MM.1S (cell line): ENCODE data around the gene MSI2.

Source experiments
- CTCF ChIP-seq: fragments of 300-600 bp; sonication (generic); IDR thresholded peaks from 2 replicates; pipeline ENCODE4 v1.5.1; 2016; ENCODE audit warnings: antibody characterized with exemption, low read length, mixed read lengths
- EZH2 ChIP-seq: fragments of 300-600 bp; sonication (generic); optimal IDR thresholded peaks from 2 replicates; pipeline ENCODE3; 2017; ENCODE audit warnings: low read depth, mild to moderate bottlenecking, antibody characterized with exemption, low read length, mixed read lengths
- EZH2phosphoT487 ChIP-seq: fragments of 300-600 bp; sonication (generic); IDR thresholded peaks from 2 replicates; pipeline ENCODE4 v1.6.1; 2018; ENCODE audit warnings: antibody characterized with exemption, low read length

DNA sequence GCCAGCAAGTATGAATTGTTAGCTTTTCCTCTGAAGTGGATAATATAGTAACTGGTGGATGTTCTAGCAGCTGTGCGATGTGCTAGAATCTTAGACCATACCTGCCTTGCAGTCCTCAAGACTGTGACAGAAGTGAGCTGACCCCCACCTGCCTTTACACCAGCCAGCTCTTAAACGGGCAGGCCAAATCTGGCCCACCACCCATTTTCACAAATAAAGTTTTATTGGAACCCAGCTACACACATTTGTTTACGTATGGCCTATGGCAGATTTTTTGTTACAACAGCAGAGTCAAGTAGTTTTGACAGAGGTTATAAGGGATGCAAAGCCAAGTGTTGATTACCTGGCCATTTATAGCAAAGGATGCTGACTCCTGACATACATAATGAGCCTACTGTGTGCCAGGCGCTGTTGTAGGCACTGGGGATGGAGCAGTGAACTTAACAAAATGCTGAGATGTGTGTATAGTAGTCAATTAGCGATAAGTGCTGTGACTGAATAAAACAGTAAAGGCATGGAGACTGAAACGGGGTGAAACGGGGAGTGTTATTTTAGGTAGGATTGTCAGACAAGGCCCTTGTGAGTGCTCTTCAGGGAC is 79.0 kb downstream of the MSI2 start:
- TF ChIP-seq CTCF: no peak
- TF ChIP-seq EZH2: no peak
- no peak for TF ChIP-seq EZH2phosphoT487
